NCI-H2196 (cell line): ENCODE data around the gene FLT1.

Experiments used
- DNase-seq: peaks from one replicate; lab custom pipeline; 2025; ENCODE audit not compliant: unreplicated experiment; lab: John Stamatoyannopoulos, UW

FLT1 gene

GRCh38 chr13:28258417-28258816 is 236.5 kb downstream of the FLT1 start:
- DNase-seq: no peak

- DNase-seq: no peak
Observed at GRCh38 chr13:28257305-28257704, 237.6 kb downstream of the FLT1 start.

- DNase-seq: no peak
Observed at GRCh38 chr13:28252547-28252946, 242.4 kb downstream of the FLT1 start.

GRCh38 chr13:28251466-28251865 is 243.5 kb downstream of the FLT1 start:
- DNase-seq: no peak

- no peak for DNase-seq
Observed at GRCh38 chr13:28250542-28250941, 244.4 kb downstream of the FLT1 start.
